GM23338 (cell line): ENCODE results near the gene SP100. TPM values are rescaled to one million over a fixed set of nuclear protein-coding genes. Genes with fewer than 3 reads are reported as not detected.

Experiments used
- ATAC-seq: fragments of 200-7000 bp; cut with Tn5 transposase; 3 replicates; pipeline ENCODE4 v1.9.1; 2020
- DNase-seq: peaks from one replicate; pipeline ENCODE4 v3.0.0-alpha.2; 2015; ENCODE audit warnings: low spot score
- H2AFZ ChIP-seq: fragments of 200-600 bp; sonication (generic); 2 replicates; pipeline ENCODE4 v1.8.0; 2016; ENCODE audit warnings: antibody characterized with exemption, mild to moderate bottlenecking, moderate library complexity
- H3F3A ChIP-seq: fragments of 200-600 bp; sonication (generic); replicated peaks from 2 replicates; pipeline ENCODE4 v1.8.0; 2017; ENCODE audit warnings: antibody characterized with exemption, mixed run types, low read depth
- H3K27ac ChIP-seq: fragments of 200-600 bp; sonication (generic); 2 replicates; pipeline ENCODE4 v1.6.1; 2016; ENCODE audit warnings: low read depth
- H3K27me3 ChIP-seq: fragments of 200-600 bp; sonication (generic); 2 replicates; pipeline ENCODE4 v1.8.0; 2016; ENCODE audit warnings: mild to moderate bottlenecking, mixed run types, moderate library complexity; ENCODE audit not compliant: insufficient read depth
- H3K36me3 ChIP-seq: fragments of 200-600 bp; sonication (generic); 2 replicates; pipeline ENCODE4 v1.8.0; 2016; ENCODE audit warnings: mild to moderate bottlenecking; ENCODE audit not compliant: insufficient read depth
- H3K4me1 ChIP-seq: fragments of 200-600 bp; sonication (generic); 2 replicates; pipeline ENCODE4 v1.8.0; 2016; ENCODE audit warnings: mild to moderate bottlenecking, moderate library complexity; ENCODE audit not compliant: insufficient read depth
- H3K4me2 ChIP-seq: fragments of 200-600 bp; sonication (generic); 2 replicates; pipeline ENCODE4 v1.7.1; 2017; ENCODE audit warnings: mixed run types
- H3K4me3 ChIP-seq: fragments of 200-600 bp; sonication (generic); 2 replicates; pipeline ENCODE4 v1.6.1; 2016; ENCODE audit warnings: mixed run types
- H3K79me2 ChIP-seq: fragments of 200-600 bp; sonication (generic); replicated peaks from 2 replicates; pipeline ENCODE4 v1.8.0; 2017; ENCODE audit warnings: mild to moderate bottlenecking; ENCODE audit not compliant: insufficient read depth
- H3K9me2 ChIP-seq: fragments of 200-600 bp; sonication (generic); 2 replicates; pipeline ENCODE4 v1.8.0; 2017; ENCODE audit not compliant: insufficient read depth
- H4K20me1 ChIP-seq: fragments of 200-600 bp; sonication (generic); replicated peaks from 2 replicates; pipeline ENCODE4 v1.8.0; 2017; ENCODE audit warnings: mild to moderate bottlenecking; ENCODE audit not compliant: insufficient read depth
- H3K27ac Mint-ChIP-seq: 2 replicates; pipeline ENCODE4 v1.8.0; 2020; ENCODE audit warnings: inconsistent platforms, mild to moderate bottlenecking, moderate library complexity, mixed read lengths
- H3K27me3 Mint-ChIP-seq: 3 replicates; pipeline ENCODE4 v1.8.0; 2022; ENCODE audit warnings: low read depth, mild to moderate bottlenecking, moderate library complexity, mixed read lengths, inconsistent platforms; ENCODE audit not compliant: insufficient read depth, poor library complexity
- H3K36me3 Mint-ChIP-seq: 3 replicates; pipeline ENCODE4 v1.8.0; 2021; ENCODE audit warnings: low read depth, mild to moderate bottlenecking, inconsistent platforms, moderate library complexity, mixed read lengths
- H3K4me1 Mint-ChIP-seq: 3 replicates; pipeline ENCODE4 v1.8.0; 2020; ENCODE audit warnings: mild to moderate bottlenecking, inconsistent platforms, mixed read lengths
- H3K4me3 Mint-ChIP-seq: 3 replicates; pipeline ENCODE4 v1.8.0; 2021; ENCODE audit warnings: moderate library complexity, mild to moderate bottlenecking, inconsistent platforms, mixed read lengths
- H3K9me3 Mint-ChIP-seq: 3 replicates; pipeline ENCODE4 v1.8.0; 2020; ENCODE audit warnings: moderate library complexity, mild to moderate bottlenecking, inconsistent platforms, mixed read lengths
- CREB1 ChIP-seq: fragments of 250-450 bp; sonication (Bioruptor Pico); IDR thresholded peaks from 2 replicates; pipeline ENCODE4 v1.5.0; 2020; ENCODE audit warnings: low read depth, mild to moderate bottlenecking, moderate library complexity
- EZH2 ChIP-seq: fragments of 200-600 bp; sonication (generic); IDR thresholded peaks from one replicate; pipeline ENCODE4 v1.8.0; 2017; ENCODE audit warnings: antibody characterized with exemption, mild to moderate bottlenecking, low read depth; ENCODE audit not compliant: unreplicated experiment
- EZH2phosphoT487 ChIP-seq: fragments of 200-600 bp; sonication (generic); IDR thresholded peaks from one replicate; pipeline ENCODE4 v1.8.1; 2018; ENCODE audit warnings: antibody characterized with exemption; ENCODE audit not compliant: unreplicated experiment
- POLR2AphosphoS5 ChIP-seq: IDR thresholded peaks from 2 replicates; pipeline ENCODE4 v1.6.1; 2016; ENCODE audit warnings: antibody characterized with exemption, low read depth
- STAT1 ChIP-seq: IDR thresholded peaks from one replicate; pipeline ENCODE4 v1.6.1; 2016; ENCODE audit warnings: antibody characterized with exemption; ENCODE audit not compliant: unreplicated experiment
- ZNF114 ChIP-seq: fragments of 250-450 bp; sonication (Bioruptor Pico); IDR thresholded peaks from 2 replicates; pipeline ENCODE4 v1.5.0; 2020; ENCODE audit warnings: mild to moderate bottlenecking, moderate library complexity
- ZNF331 ChIP-seq: fragments of 250-450 bp; sonication (Bioruptor Pico); IDR thresholded peaks from 2 replicates; pipeline ENCODE4 v1.5.0; 2020; ENCODE audit warnings: low read depth, mild to moderate bottlenecking, moderate library complexity
- polyA plus RNA-seq: library from polyadenylated mRNA; unstranded; fragments of >200 nt; fragmentation: Nextera tagmentation; extraction: Ambion mirVana; gene quantifications from 2 replicates; pipeline ENCODE4 v1.2.1, GENCODE V29; 2016
- total RNA-seq: library from RNA; depleted of rRNA; stranded (reverse); fragments of >200 nt; shearing (Covaris generic); gene quantifications from 2 replicates; pipeline ENCODE4 v1.2.3, GENCODE V29; 2014
- TF ChIP-seq, protein P1 (sequence below): fragments of 250-450 bp; sonication (Bioruptor Pico); IDR thresholded peaks from 2 replicates; pipeline ENCODE4 v1.5.0; 2020; ENCODE audit warnings: mild to moderate bottlenecking, moderate library complexity
- TF ChIP-seq, protein P2 (sequence below), 2 experiments: fragments of 200-600 bp in 1 of 2; sonication (generic) in 1 of 2; conservative IDR thresholded peaks; 2 replicates each; pipeline versions ENCODE4 v1.5.1 to v1.6.1; 2016 to 2017; ENCODE audit warnings: antibody characterized with exemption in 2 of 2, low read depth in 2 of 2, mild to moderate bottlenecking in 2 of 2, moderate library complexity in 1 of 2
- TF ChIP-seq, protein P3 (sequence below): IDR thresholded peaks from 2 replicates; pipeline ENCODE4 v1.6.1; 2016; ENCODE audit warnings: antibody characterized with exemption

The SP100 gene
- total and polyA plus RNA-seq, 2 experiments from 2014 or later: 0.44 to 0.73 TPM

DNA sequence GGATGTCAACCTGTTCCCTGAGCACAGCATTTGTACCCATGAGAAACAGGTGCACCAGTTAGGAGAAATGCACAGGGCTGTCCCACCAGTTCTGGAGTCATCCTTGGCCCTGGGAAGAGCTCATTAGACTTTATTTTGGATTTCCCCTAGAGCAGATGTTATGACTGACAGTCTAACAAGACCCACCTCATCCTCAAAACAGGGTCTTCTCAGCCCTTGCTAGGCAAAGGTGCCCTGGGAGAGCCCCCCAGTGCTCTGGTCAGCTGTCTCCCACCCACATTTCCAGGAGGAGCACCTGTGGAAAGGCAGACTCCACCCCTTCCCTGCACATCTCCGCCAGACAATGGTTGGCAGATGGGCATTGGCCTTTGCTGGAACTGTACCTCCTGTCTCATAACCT, 5.7 kb upstream of the SP100 start:
- Histone ChIP-seq H2AFZ (no peak overlapping the region), H3K4me3 (no peak overlapping the region), H3K9me2 (peaks cover 4% of the 10 kb centered on the region), H3K36me3 (no peaks in the 10 kb centered on the region), H3K4me1 (no peaks in the 10 kb centered on the region), H3K27ac (no peak overlapping the region), H3K27me3 (peaks cover 20% of the 10 kb centered on the region), H4K20me1 (no peaks in the 10 kb centered on the region), H3K79me2 (no peaks in the 10 kb centered on the region), H3F3A (no peaks in the 10 kb centered on the region), H3K4me2 (no peak overlapping the region)
- no peaks in the 10 kb centered on the region for H3K36me3 Mint-ChIP-seq
- peaks cover 2% of the 10 kb centered on the region; the same call in 2 of the 3 replicates for H3K4me1 Mint-ChIP-seq
- ATAC-seq (no peak), DNase-seq (no peak)
- no peak overlapping the region for H3K27ac Mint-ChIP-seq
- TF ChIP-seq, protein P1, sequence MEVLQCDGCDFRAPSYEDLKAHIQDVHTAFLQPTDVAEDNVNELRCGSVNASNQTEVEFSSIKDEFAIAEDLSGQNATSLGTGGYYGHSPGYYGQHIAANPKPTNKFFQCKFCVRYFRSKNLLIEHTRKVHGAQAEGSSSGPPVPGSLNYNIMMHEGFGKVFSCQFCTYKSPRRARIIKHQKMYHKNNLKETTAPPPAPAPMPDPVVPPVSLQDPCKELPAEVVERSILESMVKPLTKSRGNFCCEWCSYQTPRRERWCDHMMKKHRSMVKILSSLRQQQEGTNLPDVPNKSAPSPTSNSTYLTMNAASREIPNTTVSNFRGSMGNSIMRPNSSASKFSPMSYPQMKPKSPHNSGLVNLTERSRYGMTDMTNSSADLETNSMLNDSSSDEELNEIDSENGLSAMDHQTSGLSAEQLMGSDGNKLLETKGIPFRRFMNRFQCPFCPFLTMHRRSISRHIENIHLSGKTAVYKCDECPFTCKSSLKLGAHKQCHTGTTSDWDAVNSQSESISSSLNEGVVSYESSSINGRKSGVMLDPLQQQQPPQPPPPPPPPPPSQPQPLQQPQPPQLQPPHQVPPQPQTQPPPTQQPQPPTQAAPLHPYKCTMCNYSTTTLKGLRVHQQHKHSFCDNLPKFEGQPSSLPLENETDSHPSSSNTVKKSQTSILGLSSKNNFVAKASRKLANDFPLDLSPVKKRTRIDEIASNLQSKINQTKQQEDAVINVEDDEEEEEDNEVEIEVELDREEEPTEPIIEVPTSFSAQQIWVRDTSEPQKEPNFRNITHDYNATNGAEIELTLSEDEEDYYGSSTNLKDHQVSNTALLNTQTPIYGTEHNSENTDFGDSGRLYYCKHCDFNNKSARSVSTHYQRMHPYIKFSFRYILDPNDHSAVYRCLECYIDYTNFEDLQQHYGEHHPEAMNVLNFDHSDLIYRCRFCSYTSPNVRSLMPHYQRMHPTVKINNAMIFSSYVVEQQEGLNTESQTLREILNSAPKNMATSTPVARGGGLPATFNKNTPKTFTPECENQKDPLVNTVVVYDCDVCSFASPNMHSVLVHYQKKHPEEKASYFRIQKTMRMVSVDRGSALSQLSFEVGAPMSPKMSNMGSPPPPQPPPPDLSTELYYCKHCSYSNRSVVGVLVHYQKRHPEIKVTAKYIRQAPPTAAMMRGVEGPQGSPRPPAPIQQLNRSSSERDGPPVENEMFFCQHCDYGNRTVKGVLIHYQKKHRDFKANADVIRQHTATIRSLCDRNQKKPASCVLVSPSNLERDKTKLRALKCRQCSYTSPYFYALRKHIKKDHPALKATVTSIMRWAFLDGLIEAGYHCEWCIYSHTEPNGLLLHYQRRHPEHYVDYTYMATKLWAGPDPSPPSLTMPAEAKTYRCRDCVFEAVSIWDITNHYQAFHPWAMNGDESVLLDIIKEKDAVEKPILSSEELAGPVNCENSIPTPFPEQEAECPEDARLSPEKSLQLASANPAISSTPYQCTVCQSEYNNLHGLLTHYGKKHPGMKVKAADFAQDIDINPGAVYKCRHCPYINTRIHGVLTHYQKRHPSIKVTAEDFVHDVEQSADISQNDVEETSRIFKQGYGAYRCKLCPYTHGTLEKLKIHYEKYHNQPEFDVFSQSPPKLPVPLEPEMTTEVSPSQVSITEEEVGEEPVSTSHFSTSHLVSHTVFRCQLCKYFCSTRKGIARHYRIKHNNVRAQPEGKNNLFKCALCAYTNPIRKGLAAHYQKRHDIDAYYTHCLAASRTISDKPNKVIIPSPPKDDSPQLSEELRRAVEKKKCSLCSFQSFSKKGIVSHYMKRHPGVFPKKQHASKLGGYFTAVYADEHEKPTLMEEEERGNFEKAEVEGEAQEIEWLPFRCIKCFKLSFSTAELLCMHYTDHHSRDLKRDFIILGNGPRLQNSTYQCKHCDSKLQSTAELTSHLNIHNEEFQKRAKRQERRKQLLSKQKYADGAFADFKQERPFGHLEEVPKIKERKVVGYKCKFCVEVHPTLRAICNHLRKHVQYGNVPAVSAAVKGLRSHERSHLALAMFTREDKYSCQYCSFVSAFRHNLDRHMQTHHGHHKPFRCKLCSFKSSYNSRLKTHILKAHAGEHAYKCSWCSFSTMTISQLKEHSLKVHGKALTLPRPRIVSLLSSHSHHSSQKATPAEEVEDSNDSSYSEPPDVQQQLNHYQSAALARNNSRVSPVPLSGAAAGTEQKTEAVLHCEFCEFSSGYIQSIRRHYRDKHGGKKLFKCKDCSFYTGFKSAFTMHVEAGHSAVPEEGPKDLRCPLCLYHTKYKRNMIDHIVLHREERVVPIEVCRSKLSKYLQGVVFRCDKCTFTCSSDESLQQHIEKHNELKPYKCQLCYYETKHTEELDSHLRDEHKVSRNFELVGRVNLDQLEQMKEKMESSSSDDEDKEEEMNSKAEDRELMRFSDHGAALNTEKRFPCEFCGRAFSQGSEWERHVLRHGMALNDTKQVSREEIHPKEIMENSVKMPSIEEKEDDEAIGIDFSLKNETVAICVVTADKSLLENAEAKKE (CRISPR knock-in tag): no peak
- TF ChIP-seq POLR2AphosphoS5: no peak
- TF ChIP-seq ZNF331: no peak
- TF ChIP-seq EZH2: no peak
- TF ChIP-seq, protein P2, sequence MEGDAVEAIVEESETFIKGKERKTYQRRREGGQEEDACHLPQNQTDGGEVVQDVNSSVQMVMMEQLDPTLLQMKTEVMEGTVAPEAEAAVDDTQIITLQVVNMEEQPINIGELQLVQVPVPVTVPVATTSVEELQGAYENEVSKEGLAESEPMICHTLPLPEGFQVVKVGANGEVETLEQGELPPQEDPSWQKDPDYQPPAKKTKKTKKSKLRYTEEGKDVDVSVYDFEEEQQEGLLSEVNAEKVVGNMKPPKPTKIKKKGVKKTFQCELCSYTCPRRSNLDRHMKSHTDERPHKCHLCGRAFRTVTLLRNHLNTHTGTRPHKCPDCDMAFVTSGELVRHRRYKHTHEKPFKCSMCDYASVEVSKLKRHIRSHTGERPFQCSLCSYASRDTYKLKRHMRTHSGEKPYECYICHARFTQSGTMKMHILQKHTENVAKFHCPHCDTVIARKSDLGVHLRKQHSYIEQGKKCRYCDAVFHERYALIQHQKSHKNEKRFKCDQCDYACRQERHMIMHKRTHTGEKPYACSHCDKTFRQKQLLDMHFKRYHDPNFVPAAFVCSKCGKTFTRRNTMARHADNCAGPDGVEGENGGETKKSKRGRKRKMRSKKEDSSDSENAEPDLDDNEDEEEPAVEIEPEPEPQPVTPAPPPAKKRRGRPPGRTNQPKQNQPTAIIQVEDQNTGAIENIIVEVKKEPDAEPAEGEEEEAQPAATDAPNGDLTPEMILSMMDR (conservative IDR thresholded peaks at IDR 0.05; ENCODE audit: low read depth in 2 of 2): no peak
- TF ChIP-seq, protein P3, sequence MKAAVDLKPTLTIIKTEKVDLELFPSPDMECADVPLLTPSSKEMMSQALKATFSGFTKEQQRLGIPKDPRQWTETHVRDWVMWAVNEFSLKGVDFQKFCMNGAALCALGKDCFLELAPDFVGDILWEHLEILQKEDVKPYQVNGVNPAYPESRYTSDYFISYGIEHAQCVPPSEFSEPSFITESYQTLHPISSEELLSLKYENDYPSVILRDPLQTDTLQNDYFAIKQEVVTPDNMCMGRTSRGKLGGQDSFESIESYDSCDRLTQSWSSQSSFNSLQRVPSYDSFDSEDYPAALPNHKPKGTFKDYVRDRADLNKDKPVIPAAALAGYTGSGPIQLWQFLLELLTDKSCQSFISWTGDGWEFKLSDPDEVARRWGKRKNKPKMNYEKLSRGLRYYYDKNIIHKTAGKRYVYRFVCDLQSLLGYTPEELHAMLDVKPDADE: no peak
- TF ChIP-seq STAT1: no peak
- no peak for TF ChIP-seq ZNF114 (CRISPR knock-in tag)
- TF ChIP-seq EZH2phosphoT487: no peak
- TF ChIP-seq CREB1 (CRISPR knock-in tag): no peak
- no peaks in the 10 kb centered on the region; the same call in 2 of the 3 replicates for H3K9me3 Mint-ChIP-seq
- peaks cover 26% of the 10 kb centered on the region for H3K27me3 Mint-ChIP-seq
- H3K4me3 Mint-ChIP-seq: no peak overlapping the region
